Astrocyte (in vitro differentiated cells and primary cell): Measurements from ENCODE around the gene RANBP2.
"Not testable (repeated sequence)": the region's sequence is repeated elsewhere in the genome, so short reads cannot be mapped to it uniquely, and the experiment has no call there.

Source experiments
- CTCF ChIP-seq: IDR thresholded peaks from 2 replicates; pipeline ENCODE4 v1.5.1; 2011; ENCODE audit warnings: low read depth, mild to moderate bottlenecking, inconsistent platforms, low read length, moderate library complexity; ENCODE audit not compliant: insufficient read depth
- EZH2 ChIP-seq: IDR thresholded peaks from 2 replicates; pipeline ENCODE4 v1.6.1; 2012; ENCODE audit warnings: mild to moderate bottlenecking, low read length, inconsistent platforms; ENCODE audit not compliant: insufficient read depth

- TF ChIP-seq CTCF, EZH2: not testable (repeated sequence)
Observed at GRCh38 chr2:108716971-108717370, 2.3 kb upstream of the RANBP2 start.
